GM12878 (cell line): Measurements from ENCODE around the gene KASH5. TPM values are rescaled to one million over a fixed set of nuclear protein-coding genes. Genes with fewer than 3 reads are reported as not detected.

ENCODE experiments used
- ATAC-seq: fragments of 200-7000 bp; cut with Tn5 transposase; 3 replicates; pipeline ENCODE4 v1.9.1; 2020; ENCODE audit warnings: mild to moderate bottlenecking, moderate library complexity
- BruUV-seq: library from RNA; stranded (reverse); fragments of 400-500 nt; replicated peaks from 2 replicates; lab custom pipeline; 2021; lab: Mats Ljungman, UMichigan
- CTCF ChIA-PET: fragments of 300-600 bp; sonication (Branson Sonifier 250); formaldehyde crosslinking; extraction: SDS; loops from one replicate; lab custom pipeline; 2021; ENCODE audit warnings: inconsistent platforms; lab: Yijun Ruan, JAX
- POLR2A ChIA-PET: fragments of 350-600 bp; formaldehyde crosslinking; extraction: SDS; loops from one replicate; lab custom pipeline; 2021; ENCODE audit warnings: inconsistent platforms; lab: Charles Lee
- RAD21 ChIA-PET: fragments of 300-600 bp; sonication (Branson Sonifier 250); formaldehyde crosslinking; loops from one replicate; lab custom pipeline; 2023; ENCODE audit warnings: antibody characterized with exemption; ENCODE audit not compliant: unreplicated experiment; lab: Charles Lee
- SMC1A ChIA-PET: fragments of 300-600 bp; sonication (Branson Sonifier 250); formaldehyde crosslinking; loops from one replicate; lab custom pipeline; 2023; ENCODE audit not compliant: unreplicated experiment, uncharacterized antibody; lab: Charles Lee
- DNase-seq: peaks from one replicate; pipeline ENCODE4 v3.0.0-alpha.2; 2011; ENCODE audit warnings: low read depth, low spot score
- FAIRE-seq: peaks from 3 replicates; lab custom pipeline; 2011; peaks lifted over from hg19 to GRCh38; lab: Jason Lieb, UNC
- H2AFZ ChIP-seq: 2 replicates; pipeline ENCODE4 v1.6.0; 2011; ENCODE audit warnings: low read depth, low read length, control low read depth; ENCODE audit not compliant: control insufficient read depth
- H3K27ac ChIP-seq: 2 replicates; pipeline ENCODE4 v1.5.1; 2011; ENCODE audit warnings: control low read depth; ENCODE audit not compliant: control insufficient read depth, insufficient read depth
- H3K27me3 ChIP-seq, 2 experiments: replicated peaks in 1 of 2; 2 replicates each; pipeline versions ENCODE4 v1.6.0 to v1.6.1; 2011; ENCODE audit warnings: low read length in 1 of 2; ENCODE audit not compliant: control insufficient read depth in 2 of 2, insufficient read depth in 2 of 2
- H3K36me3 ChIP-seq, 2 experiments: 2 replicates each; pipeline ENCODE4 v1.5.1; 2011; ENCODE audit warnings: low read length in 1 of 2; ENCODE audit not compliant: control insufficient read depth in 2 of 2, insufficient read depth in 2 of 2
- H3K4me1 ChIP-seq: 2 replicates; pipeline ENCODE4 v1.6.1; 2011; ENCODE audit warnings: mild to moderate bottlenecking, low read length, moderate library complexity, mixed read lengths; ENCODE audit not compliant: control insufficient read depth, insufficient read depth
- H3K4me2 ChIP-seq: 2 replicates; pipeline ENCODE4 v1.6.0; 2011; ENCODE audit warnings: control low read depth; ENCODE audit not compliant: control insufficient read depth, insufficient read depth
- H3K4me3 ChIP-seq: fragments of 200-600 bp; sonication (generic); 2 replicates; pipeline ENCODE4 v1.5.1; 2016
- H3K79me2 ChIP-seq: 2 replicates; pipeline ENCODE4 v1.6.0; 2011; ENCODE audit warnings: low read length; ENCODE audit not compliant: control insufficient read depth, insufficient read depth
- H3K9ac ChIP-seq: 2 replicates; pipeline ENCODE4 v1.8.0; 2011; ENCODE audit warnings: low read length, control low read depth, mixed read lengths; ENCODE audit not compliant: control insufficient read depth, insufficient read depth
- H3K9me3 ChIP-seq: replicated peaks from 3 replicates; pipeline ENCODE4 v1.5.1; 2011; ENCODE audit warnings: mild to moderate bottlenecking, low read length; ENCODE audit not compliant: control insufficient read depth, insufficient read depth
- H4K20me1 ChIP-seq: 2 replicates; pipeline ENCODE4 v1.6.0; 2011; ENCODE audit not compliant: control insufficient read depth, insufficient read depth
- ATF2 ChIP-seq: IDR thresholded peaks from 2 replicates; pipeline ENCODE4 v1.6.1; 2012; ENCODE audit warnings: low read length, inconsistent platforms
- CBFB ChIP-seq: IDR thresholded peaks from 2 replicates; pipeline ENCODE4 v1.6.1; 2016; ENCODE audit warnings: antibody characterized with exemption, low read depth
- CREM ChIP-seq: IDR thresholded peaks from 2 replicates; pipeline ENCODE4 v1.6.1; 2014; ENCODE audit warnings: antibody characterized with exemption, low read depth
- EGR1 ChIP-seq, 2 experiments: IDR thresholded peaks; 1 replicate in 1 of 2; 2 replicates in 1 of 2; pipeline ENCODE4 v1.6.1; 2011 to 2012; ENCODE audit warnings: low read depth in 2 of 2, low read length in 2 of 2, borderline replicate concordance in 1 of 2, mild to moderate bottlenecking in 1 of 2, moderate library complexity in 1 of 2
- ELK1 ChIP-seq: IDR thresholded peaks from 2 replicates; pipeline ENCODE4 v1.6.1; 2012; ENCODE audit warnings: low read depth, low read length, improper control_type of control experiment
- EZH2 ChIP-seq: IDR thresholded peaks from 2 replicates; pipeline ENCODE4 v1.6.1; 2012; ENCODE audit warnings: low read depth, mild to moderate bottlenecking, control low read depth, inconsistent platforms, low read length, borderline replicate concordance; ENCODE audit not compliant: control insufficient read depth
- HCFC1 ChIP-seq: fragments of 150-350 bp; IDR thresholded peaks from 2 replicates; pipeline ENCODE4 v1.6.1; 2014; ENCODE audit warnings: low read length
- IKZF1 ChIP-seq: fragments of 450-650 bp; conservative IDR thresholded peaks from 2 replicates; pipeline ENCODE4 v1.6.1; 2017; ENCODE audit warnings: antibody characterized with exemption, mild to moderate bottlenecking
- MTA3 ChIP-seq: IDR thresholded peaks from 2 replicates; pipeline ENCODE4 v1.6.1; 2012; ENCODE audit warnings: low read length, inconsistent platforms, borderline replicate concordance
- NR2C1 ChIP-seq: fragments of 450-650 bp; IDR thresholded peaks from 2 replicates; pipeline ENCODE4 v1.6.1; 2017; ENCODE audit warnings: antibody characterized with exemption, mild to moderate bottlenecking, moderate library complexity
- NR2F1 ChIP-seq: fragments of 450-650 bp; conservative IDR thresholded peaks from 2 replicates; pipeline ENCODE4 v1.6.1; 2017; ENCODE audit warnings: mild to moderate bottlenecking
- SIX5 ChIP-seq: IDR thresholded peaks from 2 replicates; pipeline ENCODE4 v1.6.1; 2011; ENCODE audit warnings: mild to moderate bottlenecking, low read depth, low read length, moderate library complexity; ENCODE audit not compliant: severe bottlenecking
- TARDBP ChIP-seq: IDR thresholded peaks from 2 replicates; pipeline ENCODE4 v1.6.1; 2016; ENCODE audit warnings: borderline replicate concordance
- TBL1XR1 ChIP-seq: IDR thresholded peaks from 2 replicates; pipeline ENCODE4 v1.6.1; 2012; ENCODE audit warnings: low read depth, low read length, improper control_type of control experiment
- YY1 ChIP-seq: IDR thresholded peaks from 2 replicates; pipeline ENCODE4 v1.6.1; 2011; ENCODE audit warnings: low read depth, mild to moderate bottlenecking, low read length
- ZBTB33 ChIP-seq: fragments of 450-650 bp; IDR thresholded peaks from 2 replicates; pipeline ENCODE4 v1.6.1; 2017; ENCODE audit warnings: mild to moderate bottlenecking
- ZNF687 ChIP-seq: fragments of 450-650 bp; IDR thresholded peaks from 2 replicates; pipeline ENCODE4 v1.6.1; 2017; ENCODE audit warnings: mild to moderate bottlenecking, moderate library complexity
- ZSCAN29 ChIP-seq: fragments of 450-650 bp; IDR thresholded peaks from 2 replicates; pipeline ENCODE4 v1.6.1; 2017; ENCODE audit warnings: mild to moderate bottlenecking, moderate library complexity
- WGBS: methylation state at CpG from one replicate; pipeline ENCODE4 v1.1.6; 2016; ENCODE audit warnings: low lambda C conversion rate; ENCODE audit not compliant: insufficient replicate concordance, insufficient coverage; ENCODE audit errors: missing lambda C conversion rate; 5-methylcytosine and 5-hydroxymethylcytosine counted together
- in situ Hi-C: fragments of 300-500 bp; cut with MboI; formaldehyde crosslinking; loops from 9 replicates; pipeline ENCODE4 v1.14.3; 2018; ENCODE audit warnings: mixed read lengths
- intact Hi-C: fragments of 100-400 bp; cut with micrococcal nuclease; formaldehyde crosslinking; loops from one replicate; pipeline ENCODE4 v1.14.2; 2022; ENCODE audit not compliant: unreplicated experiment
- polyA plus RNA-seq, 11 experiments: library from polyadenylated mRNA; depleted of rRNA in 4 of 11; unstranded in 6 of 11; stranded (reverse) in 5 of 11; fragments of >200 nt; fragmentation: Nextera tagmentation in 4 of 11; fragmentation: Illumina TruSeq in 1 of 11; extraction: Ambion mirVana in 4 of 11; extraction: Trizol in 1 of 11; gene quantifications; 1 replicate in 1 of 11; 2 replicates in 10 of 11; pipeline versions ENCODE4 v1.2.1 to v1.2.3, GENCODE V29; 2011 to 2016; ENCODE audit warnings: inconsistent platforms in 2 of 11, missing spikeins in 2 of 11, low read depth in 1 of 11
- total RNA-seq, 4 experiments: library from RNA; depleted of rRNA in 3 of 4; stranded (reverse); fragments of >200 nt in 3 of 4; fragmentation: Illumina TruSeq in 1 of 4; extraction: Trizol in 1 of 4; gene quantifications; 2 replicates each; pipeline versions ENCODE4 v1.2.1 to v1.2.3, GENCODE V29; 2013 to 2021

The KASH5 gene
- total and polyA plus RNA-seq, 10 of the 15 experiments (the other 5 are each of a cell fraction or from before 2014, with no cell fraction given): 0.03 to 0.06 (median 0.05) TPM; not detected in 7

GRCh38 chr19:49398931-49399330 is 10.9 kb downstream of the KASH5 start:
- TF ChIP-seq YY1 (no peak), EGR1 (IDR thresholded peaks at IDR 0.05; ENCODE audit: borderline replicate concordance in 1 of 2, low read depth in 2 of 2, low read length in 2 of 2) (no peak), IKZF1 (no peak), CBFB (no peak), NR2F1 (no peak), ZBTB33 (no peak), ATF2 (no peak), EZH2 (no peak), NR2C1 (no peak), CREM (no peak), ZNF687 (no peak), ELK1 (no peak), ZSCAN29 (no peak), HCFC1 (no peak), MTA3 (no peak), TBL1XR1 (no peak), TARDBP (no peak), SIX5 (no peak)
- no peaks in the 10 kb centered on the region for H3K36me3 ChIP-seq
- no peak overlapping the region for H3K27ac ChIP-seq
- ATAC-seq: no peak
- H2AFZ ChIP-seq: no peak overlapping the region
- H3K27me3 ChIP-seq: no peaks in the 10 kb centered on the region
- intact Hi-C loops: no loop called here
- RAD21 ChIA-PET: no interaction called here
- peaks cover 4% of the 10 kb centered on the region for H3K4me1 ChIP-seq
- no TSS peak for BruUV-seq
- no peak overlapping the region for H3K4me3 ChIP-seq
- CTCF ChIA-PET: no interaction called here
- no peak for FAIRE-seq
- no peak overlapping the region for H3K4me2 ChIP-seq
- H3K9me3 ChIP-seq: no peaks in the 10 kb centered on the region
- no peaks in the 10 kb centered on the region for H3K79me2 ChIP-seq
- H4K20me1 ChIP-seq: no peaks in the 10 kb centered on the region
- SMC1A ChIA-PET: interaction anchor here (1.7 kb wide), 1 partner anchor 16 kb away, joined by 4 read pairs; no protein-coding TSS in a partner anchor
- in situ Hi-C loops: no loop called here
- H3K9ac ChIP-seq: no peak overlapping the region
- DNase-seq: no peak
- POLR2A ChIA-PET: no interaction called here
- WGBS: 56% methylated on average over 5 of the region's 6 CpGs
